ENCODE data around the gene KIF25.

Gene KIF25

GRCh38 chr6:168044521-168045130 is 47.2 kb downstream of the KIF25 start:
- DNase-seq (ENCODE audit: low read depth), result no peak
- H3K4me3 ChIP-seq (ENCODE audit: low read depth, low read length), result no peak overlapping the region
- no peak for TF ChIP-seq CTCF (conservative IDR thresholded peaks at IDR 0.05; ENCODE audit: low read depth, low read length)

GRCh38 chr6:168045141-168045691 is 47.7 kb downstream of the KIF25 start:
- H3K4me3 ChIP-seq (ENCODE audit: low read depth, low read length), result no peak overlapping the region
- DNase-seq (ENCODE audit: low read depth), result no peak
- TF ChIP-seq CTCF (conservative IDR thresholded peaks at IDR 0.05; ENCODE audit: low read depth, low read length), result no peak

- H3K4me3 ChIP-seq (ENCODE audit: low read depth, low read length), result no peak overlapping the region
- TF ChIP-seq CTCF (conservative IDR thresholded peaks at IDR 0.05; ENCODE audit: low read depth, low read length), result no peak
Observed at GRCh38 chr6:168045706-168046620, 48.5 kb downstream of the KIF25 start.

GRCh38 chr6:168046696-168047095 is 49.2 kb downstream of the KIF25 start:
- DNase-seq (ENCODE audit: low read depth), result no peak
- no peak overlapping the region for H3K4me3 ChIP-seq (ENCODE audit: low read depth, low read length)
- TF ChIP-seq CTCF (conservative IDR thresholded peaks at IDR 0.05; ENCODE audit: low read depth, low read length), result no peak

More at GRCh38 chr6:168045706-168046620, 48.5 kb downstream of the KIF25 start:
- no peak for DNase-seq (ENCODE audit: low read depth)

GRCh38 chr6:168047841-168048723 is 50.6 kb downstream of the KIF25 start:
- H3K4me3 ChIP-seq (ENCODE audit: low read depth, low read length), result no peak overlapping the region
- TF ChIP-seq CTCF (conservative IDR thresholded peaks at IDR 0.05; ENCODE audit: low read depth, low read length), result no peak
- DNase-seq (ENCODE audit: low read depth), result no peak

GRCh38 chr6:168048724-168049025 is 51.2 kb downstream of the KIF25 start:
- no peak overlapping the region for H3K4me3 ChIP-seq (ENCODE audit: low read depth, low read length)
- no peak for DNase-seq (ENCODE audit: low read depth)
- no peak for TF ChIP-seq CTCF (conservative IDR thresholded peaks at IDR 0.05; ENCODE audit: low read depth, low read length)
